Neuron (in vitro differentiated cells): ENCODE data around the gene ALAS1.

ENCODE experiments used
- H2AFZ ChIP-seq: one replicate; pipeline ENCODE4 v1.6.1; 2013; ENCODE audit warnings: low read depth, mild to moderate bottlenecking, inconsistent platforms, low read length, moderate library complexity
- H3K27me3 ChIP-seq: one replicate; pipeline ENCODE4 v1.6.1; 2013; ENCODE audit warnings: low read length; ENCODE audit not compliant: insufficient read depth
- H3K36me3 ChIP-seq: one replicate; pipeline ENCODE4 v1.6.1; 2013; ENCODE audit warnings: low read length; ENCODE audit not compliant: insufficient read depth
- H3K4me1 ChIP-seq: one replicate; pipeline ENCODE4 v1.6.1; 2013; ENCODE audit warnings: low read length; ENCODE audit not compliant: insufficient read depth
- H3K4me3 ChIP-seq: 2 replicates; pipeline ENCODE4 v1.5.1; 2013; ENCODE audit warnings: mild to moderate bottlenecking, low read length, moderate library complexity
- H3K9me3 ChIP-seq: one replicate; pipeline ENCODE4 v1.6.1; 2013; ENCODE audit warnings: low read length

ALAS1 gene

GRCh38 chr3:52223449-52224408 is 25.8 kb downstream of the ALAS1 start:
- Histone ChIP-seq H2AFZ (no peak overlapping the region), H3K4me1 (peaks cover 11% of the 10 kb centered on the region), H3K4me3 (no peak overlapping the region), H3K36me3 (no peaks in the 10 kb centered on the region), H3K27me3 (no peaks in the 10 kb centered on the region), H3K9me3 (no peaks in the 10 kb centered on the region)

- Histone ChIP-seq H3K9me3 (no peaks in the 10 kb centered on the region), H2AFZ (no peak within 1 kb of the TSS), H3K4me3 (no peak within 1 kb of the TSS), H3K27me3 (no peaks in the 10 kb centered on the region), H3K4me1 (no peaks in the 10 kb centered on the region), H3K36me3 (peaks cover 17% of the 10 kb centered on the region)
Observed at GRCh38 chr3:52225452-52226228, 27.7 kb downstream of the ALAS1 start, which contains the start of gene TLR9. Gene TLR9, minus strand, starts transcription at chr3:52225645. Its CDS starts 116 bp downstream, at chr3:52225529.

- Histone ChIP-seq H3K4me3 (no peak overlapping the region), H3K9me3 (no peaks in the 10 kb centered on the region), H3K27me3 (no peaks in the 10 kb centered on the region), H3K4me1 (no peaks in the 10 kb centered on the region), H3K36me3 (peaks cover 23% of the 10 kb centered on the region), H2AFZ (no peak overlapping the region)
Observed at GRCh38 chr3:52226229-52226817, 28.4 kb downstream of the ALAS1 start.

- Histone ChIP-seq H3K36me3 (peaks cover 24% of the 10 kb centered on the region), H2AFZ (no peak overlapping the region), H3K27me3 (no peaks in the 10 kb centered on the region), H3K4me3 (no peak overlapping the region), H3K4me1 (no peaks in the 10 kb centered on the region), H3K9me3 (no peaks in the 10 kb centered on the region)
Observed at GRCh38 chr3:52227117-52227516, 29.2 kb downstream of the ALAS1 start.

GRCh38 chr3:52227766-52228165 is 29.8 kb downstream of the ALAS1 start:
- no peaks in the 10 kb centered on the region for H3K4me1 ChIP-seq
- peaks cover 24% of the 10 kb centered on the region for H3K36me3 ChIP-seq
- H3K4me3 ChIP-seq, result no peak overlapping the region
- no peaks in the 10 kb centered on the region for H3K9me3 ChIP-seq
- H3K27me3 ChIP-seq, result no peaks in the 10 kb centered on the region
- no peak overlapping the region for H2AFZ ChIP-seq

GRCh38 chr3:52228266-52228665 is 30.3 kb downstream of the ALAS1 start:
- no peaks in the 10 kb centered on the region for H3K27me3 ChIP-seq
- H3K36me3 ChIP-seq, result peaks cover 24% of the 10 kb centered on the region
- H3K4me1 ChIP-seq, result no peaks in the 10 kb centered on the region
- no peak overlapping the region for H3K4me3 ChIP-seq
- no peak overlapping the region for H2AFZ ChIP-seq
- no peaks in the 10 kb centered on the region for H3K9me3 ChIP-seq

- no peaks in the 10 kb centered on the region for H3K27me3 ChIP-seq
- peaks cover 24% of the 10 kb centered on the region for H3K36me3 ChIP-seq
- no peak overlapping the region for H2AFZ ChIP-seq
- no peaks in the 10 kb centered on the region for H3K4me1 ChIP-seq
- H3K9me3 ChIP-seq, result no peaks in the 10 kb centered on the region
- no peak overlapping the region for H3K4me3 ChIP-seq
Observed at GRCh38 chr3:52228751-52229291, 30.9 kb downstream of the ALAS1 start.

- Histone ChIP-seq H3K9me3 (no peaks in the 10 kb centered on the region), H2AFZ (no peak overlapping the region), H3K36me3 (peaks cover 24% of the 10 kb centered on the region), H3K4me1 (no peaks in the 10 kb centered on the region), H3K4me3 (no peak overlapping the region), H3K27me3 (no peaks in the 10 kb centered on the region)
Observed at GRCh38 chr3:52229656-52230055, 31.7 kb downstream of the ALAS1 start.

GRCh38 chr3:52230461-52230860 is 32.5 kb downstream of the ALAS1 start:
- Histone ChIP-seq H3K4me1 (no peaks in the 10 kb centered on the region), H3K27me3 (no peaks in the 10 kb centered on the region), H3K9me3 (no peaks in the 10 kb centered on the region), H3K4me3 (no peak overlapping the region), H2AFZ (no peak overlapping the region), H3K36me3 (peaks cover 24% of the 10 kb centered on the region)

GRCh38 chr3:52230889-52231499 is 33.0 kb downstream of the ALAS1 start:
- no peaks in the 10 kb centered on the region for H3K27me3 ChIP-seq
- H3K4me3 ChIP-seq, result no peak overlapping the region
- H3K36me3 ChIP-seq, result peaks cover 24% of the 10 kb centered on the region
- H3K9me3 ChIP-seq, result no peaks in the 10 kb centered on the region
- no peak overlapping the region for H2AFZ ChIP-seq
- no peaks in the 10 kb centered on the region for H3K4me1 ChIP-seq

- H3K4me3 ChIP-seq, result no peak overlapping the region
- peaks cover 24% of the 10 kb centered on the region for H3K36me3 ChIP-seq
- H3K4me1 ChIP-seq, result peaks cover 2% of the 10 kb centered on the region
- no peaks in the 10 kb centered on the region for H3K27me3 ChIP-seq
- H2AFZ ChIP-seq, result no peak overlapping the region
- H3K9me3 ChIP-seq, result no peaks in the 10 kb centered on the region
Observed at GRCh38 chr3:52231502-52232278, 33.7 kb downstream of the ALAS1 start.
